ENCODE measurements around the gene SMARCA2. TPM values are rescaled to one million over a fixed set of nuclear protein-coding genes. Genes with fewer than 3 reads are reported as not detected.

The SMARCA2 gene
- total and polyA plus RNA-seq, 2 donors (not counting 1 experiment from before 2014, with no cell fraction given): 75.3 to 250 TPM

DNA sequence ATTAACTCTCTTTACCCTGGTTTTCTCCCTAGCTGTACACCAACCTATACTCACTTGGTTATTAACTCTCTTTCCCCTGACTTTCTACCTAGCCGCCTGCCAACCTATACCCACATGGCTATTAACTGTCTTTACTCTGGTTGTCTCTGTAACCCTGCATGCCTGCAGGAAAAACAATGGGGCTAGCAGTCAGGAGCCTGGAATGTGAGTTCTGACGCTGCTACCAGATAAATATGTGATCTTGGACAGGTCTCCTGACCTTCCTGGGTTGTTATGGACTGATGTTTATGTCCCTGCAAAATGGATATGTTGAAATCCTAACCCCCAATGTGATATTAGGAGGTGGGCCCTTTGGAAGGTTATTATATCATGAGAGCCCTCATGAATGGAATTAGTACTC lies 119.2 kb downstream of the SMARCA2 start:
- 90% methylated on average over 2 of the region's 2 CpGs for WGBS (ENCODE audit: insufficient coverage)
- Mint-ChIP-seq H3K27ac (no peak overlapping the region), H3K4me3 (no peak overlapping the region), H3K9me3 (ENCODE audit: insufficient read depth) (no peaks in the 10 kb centered on the region), H3K4me1 (peaks cover 2% of the 10 kb centered on the region), H3K27me3 (no peaks in the 10 kb centered on the region)
- Histone ChIP-seq H3K4me3 (ENCODE audit: control extremely low read depth in 1 of 5, extremely low read depth in 1 of 5, insufficient read depth in 1 of 5, low read depth in 2 of 5, low read length in 4 of 5) (no peak overlapping the region), H4K20me1 (ENCODE audit: control insufficient read depth, insufficient read depth, low read length, poor library complexity, severe bottlenecking) (peaks cover 43% of the 10 kb centered on the region), H3K9ac (ENCODE audit: low read length) (no peak overlapping the region), H3K9me3 (ENCODE audit: control extremely low read depth in 1 of 3, control insufficient read depth in 2 of 3, insufficient read depth in 1 of 3, low read length in 2 of 3) (no peaks in the 10 kb centered on the region), H3K4me1 (ENCODE audit: control insufficient read depth in 2 of 2, insufficient read depth in 2 of 2, low read length in 2 of 2) (no peaks in the 10 kb centered on the region), H3K27me3 (replicated peaks in 1 of 4; ENCODE audit: control extremely low read depth in 1 of 4, control insufficient read depth in 3 of 4, insufficient read depth in 4 of 4, low read length in 3 of 4) (no peaks in the 10 kb centered on the region), H3K4me2 (replicated peaks; ENCODE audit: low read depth, low read length, poor library complexity, severe bottlenecking) (no peak overlapping the region), H3K27ac (ENCODE audit: low read length in 2 of 2) (no peak overlapping the region), H3K36me3 (replicated peaks in 1 of 2; ENCODE audit: control extremely low read depth in 1 of 2, control insufficient read depth in 1 of 2, extremely low read depth in 1 of 2, insufficient read depth in 2 of 2, low read length in 1 of 2) (peaks cover 0 to 67% of the 10 kb centered on the region in 2 experiments), H2AFZ (ENCODE audit: insufficient read depth, low read depth, low read length, poor library complexity, severe bottlenecking) (no peak overlapping the region), H3K79me2 (ENCODE audit: control insufficient read depth, insufficient read depth, low read length) (peaks cover 88% of the 10 kb centered on the region)
- TF ChIP-seq, protein P1, sequence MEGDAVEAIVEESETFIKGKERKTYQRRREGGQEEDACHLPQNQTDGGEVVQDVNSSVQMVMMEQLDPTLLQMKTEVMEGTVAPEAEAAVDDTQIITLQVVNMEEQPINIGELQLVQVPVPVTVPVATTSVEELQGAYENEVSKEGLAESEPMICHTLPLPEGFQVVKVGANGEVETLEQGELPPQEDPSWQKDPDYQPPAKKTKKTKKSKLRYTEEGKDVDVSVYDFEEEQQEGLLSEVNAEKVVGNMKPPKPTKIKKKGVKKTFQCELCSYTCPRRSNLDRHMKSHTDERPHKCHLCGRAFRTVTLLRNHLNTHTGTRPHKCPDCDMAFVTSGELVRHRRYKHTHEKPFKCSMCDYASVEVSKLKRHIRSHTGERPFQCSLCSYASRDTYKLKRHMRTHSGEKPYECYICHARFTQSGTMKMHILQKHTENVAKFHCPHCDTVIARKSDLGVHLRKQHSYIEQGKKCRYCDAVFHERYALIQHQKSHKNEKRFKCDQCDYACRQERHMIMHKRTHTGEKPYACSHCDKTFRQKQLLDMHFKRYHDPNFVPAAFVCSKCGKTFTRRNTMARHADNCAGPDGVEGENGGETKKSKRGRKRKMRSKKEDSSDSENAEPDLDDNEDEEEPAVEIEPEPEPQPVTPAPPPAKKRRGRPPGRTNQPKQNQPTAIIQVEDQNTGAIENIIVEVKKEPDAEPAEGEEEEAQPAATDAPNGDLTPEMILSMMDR (IDR thresholded peaks at IDR 0.05): no peak
- no peak for TF ChIP-seq EZH2 (IDR thresholded peaks at IDR 0.05; ENCODE audit: borderline replicate concordance, insufficient read depth, low read depth, low read length, poor library complexity, severe bottlenecking)
- CTCF ChIA-PET: interaction anchor here (0.6 to 1.3 kb wide), 4 partner anchors 9 to 380 kb away, joined by 3 to 4 read pairs (median 3); no protein-coding TSS in a partner anchor
- ATAC-seq (ENCODE audit: low read depth) (no peak), DNase-seq (no peak)
- POLR2A ChIA-PET: no interaction called here
- intact Hi-C loops (cut with micrococcal nuclease): loop anchor here (5.0 to 10.0 kb wide), 2 partner anchors 48 to 700 kb away; no protein-coding TSS in a partner anchor

DNA sequence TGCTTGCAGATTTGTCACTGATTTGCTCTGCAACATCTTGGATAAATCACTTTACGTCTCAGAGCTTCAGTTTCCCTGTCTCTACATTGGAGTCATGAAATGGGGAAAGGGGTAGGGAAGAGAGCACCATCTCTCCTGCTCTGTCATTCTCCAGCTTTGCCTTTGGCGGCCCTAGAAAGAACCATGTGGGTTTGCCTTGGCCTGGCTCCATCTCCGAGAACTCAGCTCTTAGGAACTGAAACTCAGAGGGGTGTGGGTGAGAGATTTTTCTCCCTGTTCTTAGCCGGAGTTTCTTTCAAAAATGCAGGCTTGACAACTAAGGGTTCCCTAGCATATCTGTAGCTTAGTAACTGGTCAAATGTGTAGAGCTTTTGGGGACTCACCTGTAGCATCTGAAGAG lies 123.5 kb downstream of the SMARCA2 start:
- peaks cover 90% of the 10 kb centered on the region for H3K79me2 ChIP-seq (ENCODE audit: control insufficient read depth, insufficient read depth, low read length)
- H3K27me3 ChIP-seq (replicated peaks in 1 of 4; ENCODE audit: control extremely low read depth in 1 of 4, control insufficient read depth in 3 of 4, insufficient read depth in 4 of 4, low read length in 3 of 4): no peaks in the 10 kb centered on the region
- H3K27ac ChIP-seq (ENCODE audit: low read length in 2 of 2): no peak overlapping the region
- peaks cover 51% of the 10 kb centered on the region for H4K20me1 ChIP-seq (ENCODE audit: control insufficient read depth, insufficient read depth, low read length, poor library complexity, severe bottlenecking)
- DNase-seq: no peak
- TF ChIP-seq, protein P1 (IDR thresholded peaks at IDR 0.05): no peak
- TF ChIP-seq EZH2 (IDR thresholded peaks at IDR 0.05; ENCODE audit: borderline replicate concordance, insufficient read depth, low read depth, low read length, poor library complexity, severe bottlenecking): no peak
- H3K9me3 ChIP-seq (ENCODE audit: control extremely low read depth in 1 of 3, control insufficient read depth in 2 of 3, insufficient read depth in 1 of 3, low read length in 2 of 3): no peaks in the 10 kb centered on the region
- intact Hi-C loops (cut with micrococcal nuclease): loop anchor here (10.0 kb wide), 1 partner anchor 696 kb away; no protein-coding TSS in a partner anchor
- H3K9ac ChIP-seq (ENCODE audit: low read length): no peak overlapping the region
- POLR2A ChIA-PET: no interaction called here
- Mint-ChIP-seq H3K9me3 (ENCODE audit: insufficient read depth) (no peaks in the 10 kb centered on the region), H3K4me3 (no peak overlapping the region), H3K4me1 (peaks cover 11% of the 10 kb centered on the region), H3K27me3 (no peaks in the 10 kb centered on the region), H3K27ac (no peak overlapping the region)
- H3K4me2 ChIP-seq (replicated peaks; ENCODE audit: low read depth, low read length, poor library complexity, severe bottlenecking): no peak overlapping the region
- no peaks in the 10 kb centered on the region for H3K4me1 ChIP-seq (ENCODE audit: control insufficient read depth in 2 of 2, insufficient read depth in 2 of 2, low read length in 2 of 2)
- no peak for ATAC-seq (ENCODE audit: low read depth)
- no peak overlapping the region for H2AFZ ChIP-seq (ENCODE audit: insufficient read depth, low read depth, low read length, poor library complexity, severe bottlenecking)
- CTCF ChIA-PET: no interaction called here
- no peak overlapping the region for H3K4me3 ChIP-seq (ENCODE audit: control extremely low read depth in 1 of 5, extremely low read depth in 1 of 5, insufficient read depth in 1 of 5, low read depth in 2 of 5, low read length in 4 of 5)
- H3K36me3 ChIP-seq (replicated peaks in 1 of 2; ENCODE audit: control extremely low read depth in 1 of 2, control insufficient read depth in 1 of 2, extremely low read depth in 1 of 2, insufficient read depth in 2 of 2, low read length in 1 of 2): peaks cover 0 to 41% of the 10 kb centered on the region in 2 experiments
- WGBS (ENCODE audit: insufficient coverage): 97% methylated on average over 3 of the region's 4 CpGs
